AG09309 (cell line): ENCODE data around the gene DIP2C.

Source experiments
- DNase-seq: peaks from one replicate; pipeline ENCODE4 v3.0.0-alpha.2; 2010; ENCODE audit warnings: low read depth
- H3K4me3 ChIP-seq: 2 replicates; pipeline ENCODE4 v1.5.1; 2011; ENCODE audit warnings: mild to moderate bottlenecking, low read depth, low read length, moderate library complexity; ENCODE audit not compliant: control insufficient read depth
- CTCF ChIP-seq: IDR thresholded peaks from 2 replicates; pipeline ENCODE4 v1.5.1; 2011; ENCODE audit warnings: mild to moderate bottlenecking, low read depth, low read length, inconsistent platforms; ENCODE audit not compliant: insufficient read depth, control insufficient read depth; ENCODE audit errors: missing control alignments

Gene DIP2C

DNA sequence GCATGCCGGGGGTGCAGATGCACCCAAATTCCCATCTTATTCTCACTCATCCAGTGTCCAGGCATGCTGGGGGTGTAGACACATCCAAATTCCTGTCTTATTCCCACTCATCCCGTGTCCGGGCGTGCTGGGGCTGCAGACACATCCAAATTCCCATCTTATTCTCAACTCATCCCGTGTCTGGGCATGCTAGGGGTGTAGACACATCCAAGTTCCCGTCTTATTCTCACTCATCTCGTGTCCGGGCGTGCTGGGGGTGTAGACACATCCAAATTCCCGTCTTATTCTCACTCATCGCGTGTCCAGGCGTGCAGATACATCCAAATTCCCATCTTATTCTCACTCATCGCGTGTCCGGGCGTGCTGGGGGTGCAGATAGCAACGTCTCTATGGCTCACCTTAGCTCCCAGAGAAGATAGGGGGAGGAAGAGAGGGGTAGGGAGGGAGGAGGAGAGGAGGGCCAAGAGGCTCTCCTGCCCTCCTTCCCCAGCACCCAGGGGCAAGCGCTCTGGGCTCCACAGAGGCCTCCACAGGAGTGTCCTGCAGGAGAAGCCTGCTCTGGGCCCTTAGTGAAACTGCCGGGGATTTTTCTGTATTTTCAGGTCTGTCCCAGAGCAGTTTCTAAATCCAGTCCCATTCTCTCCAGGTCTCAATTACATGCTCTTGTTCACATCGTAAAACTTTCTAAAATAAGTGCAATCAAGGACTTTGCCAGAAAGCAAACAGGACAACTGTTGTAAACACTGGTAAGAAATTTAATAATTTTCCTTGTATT is 210.8 kb downstream of the DIP2C start:
- no peak for TF ChIP-seq CTCF
- H3K4me3 ChIP-seq = no peak overlapping the region
- DNase-seq = no peak

GRCh38 chr10:477620-478019 is 211.8 kb downstream of the DIP2C start:
- DNase-seq = no peak
- no peak overlapping the region for H3K4me3 ChIP-seq
- TF ChIP-seq CTCF = no peak

DNA sequence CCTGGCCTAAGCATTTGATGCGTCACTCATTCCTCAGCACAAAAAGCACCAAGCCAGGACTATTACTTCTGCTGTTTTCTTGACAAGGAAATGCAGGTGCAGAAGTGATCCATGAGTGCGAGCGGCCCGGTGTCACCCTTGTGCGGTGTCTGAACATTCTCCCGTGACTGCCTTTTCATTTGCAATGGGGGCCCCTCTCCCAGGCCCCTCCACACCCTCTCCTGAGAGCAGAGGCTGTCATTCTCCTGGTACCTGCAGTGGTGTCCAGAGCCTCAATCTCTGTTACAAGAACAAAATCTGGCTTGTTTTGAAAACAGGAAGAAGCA is 213.1 kb downstream of the DIP2C start:
- no peak for TF ChIP-seq CTCF
- H3K4me3 ChIP-seq = no peak overlapping the region
- DNase-seq = no peak

- no peak for TF ChIP-seq CTCF
- no peak overlapping the region for H3K4me3 ChIP-seq
- DNase-seq = no peak
These were observed 213.6 kb downstream of the DIP2C start for GRCh38 chr10:475709-476454.

DNA sequence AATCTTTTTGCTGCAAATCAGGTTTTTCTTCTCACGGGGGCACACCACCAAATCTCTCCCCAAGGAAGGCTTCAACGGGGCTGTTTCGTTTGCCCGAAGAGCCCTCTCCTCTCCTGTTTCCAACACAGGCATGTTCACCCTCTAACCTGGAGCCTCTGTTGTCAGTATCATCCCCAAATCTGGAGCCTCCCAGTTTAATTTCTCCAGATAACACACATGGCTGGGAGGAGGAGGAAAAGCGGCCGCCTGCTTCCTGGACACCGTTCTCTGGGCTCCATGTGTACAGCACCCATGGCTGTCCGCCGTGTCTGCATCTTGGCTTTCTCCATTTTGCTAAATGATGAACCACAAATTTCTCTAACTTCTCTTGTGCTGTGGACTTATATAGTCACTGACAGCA is 214.5 kb downstream of the DIP2C start:
- no peak for TF ChIP-seq CTCF
- no peak for DNase-seq
- H3K4me3 ChIP-seq = no peak overlapping the region

GRCh38 chr10:474406-474805 is 215.1 kb downstream of the DIP2C start:
- no peak for TF ChIP-seq CTCF
- no peak overlapping the region for H3K4me3 ChIP-seq
- no peak for DNase-seq
